D341Med (cell line): ENCODE measurements around the gene TBC1D3L.
"Not testable (repeated sequence)": the region's sequence is repeated elsewhere in the genome, so short reads cannot be mapped to it uniquely, and the experiment has no call there.

Experiments used
- DNase-seq: peaks from one replicate; pipeline ENCODE4 v3.0.0; 2012; ENCODE audit warnings: low spot score

TBC1D3L gene

GRCh38 chr17:37988960-37989359 is at the start of gene TBC1D3L:
Gene TBC1D3L, minus strand, starts transcription at chr17:37989060. Its CDS starts 1,540 bp downstream, at chr17:37987520.
- DNase-seq = not testable (repeated sequence)

GRCh38 chr17:38003676-38004075 is 14.8 kb upstream of the TBC1D3L start, which contains the start of gene TBC1D3D:
Gene TBC1D3D, plus strand, starts transcription at chr17:38003976. Its CDS starts 1,585 bp downstream, at chr17:38005561.
- not testable (repeated sequence) for DNase-seq
